GM12878 (cell line): ENCODE results near the gene MARCHF10.

Source experiments
- BCL11A ChIP-seq: IDR thresholded peaks from 2 replicates; pipeline ENCODE4 v1.6.1; 2011; ENCODE audit warnings: low read depth, low read length
- BCL3 ChIP-seq: IDR thresholded peaks from 2 replicates; pipeline ENCODE4 v1.6.1; 2011; ENCODE audit warnings: borderline replicate concordance, low read depth, mild to moderate bottlenecking, moderate library complexity, low read length; ENCODE audit not compliant: insufficient read depth, poor library complexity, severe bottlenecking
- BHLHE40 ChIP-seq, 2 experiments: fragments of 450-650 bp in 1 of 2; IDR thresholded peaks; 2 replicates each; pipeline ENCODE4 v1.6.1; 2011 to 2017; ENCODE audit warnings: low read depth in 2 of 2, borderline replicate concordance in 1 of 2, improper control_type of control experiment in 1 of 2, low read length in 1 of 2, mild to moderate bottlenecking in 1 of 2
- CEBPB ChIP-seq, 2 experiments: fragments of 150-350 bp in 1 of 2; IDR thresholded peaks; 2 replicates each; pipeline ENCODE4 v1.6.1; 2012 to 2014; ENCODE audit warnings: low read depth in 2 of 2, low read length in 2 of 2, borderline replicate concordance in 1 of 2, inconsistent platforms in 1 of 2
- CHD2 ChIP-seq: IDR thresholded peaks from 2 replicates; pipeline ENCODE4 v1.6.1; 2011; ENCODE audit warnings: low read depth, low read length, improper control_type of control experiment, borderline replicate concordance
- CTCF ChIP-seq, 3 experiments: IDR thresholded peaks in 2 of 3; conservative IDR thresholded peaks in 1 of 3; 2 replicates each; pipeline ENCODE4 v1.5.1; 2011; ENCODE audit warnings: low read depth in 3 of 3, low read length in 3 of 3, mild to moderate bottlenecking in 3 of 3, control low read depth in 2 of 3, moderate library complexity in 2 of 3, inconsistent platforms in 1 of 3, mixed read lengths in 1 of 3; ENCODE audit not compliant: control insufficient read depth in 2 of 3, insufficient read depth in 1 of 3; ENCODE audit errors: extremely low read depth in 1 of 3
- MEF2A ChIP-seq: IDR thresholded peaks from 2 replicates; pipeline ENCODE4 v1.6.1; 2011; ENCODE audit warnings: low read depth, mild to moderate bottlenecking, low read length, moderate library complexity; ENCODE audit not compliant: insufficient read depth
- MTA3 ChIP-seq: IDR thresholded peaks from 2 replicates; pipeline ENCODE4 v1.6.1; 2012; ENCODE audit warnings: low read length, inconsistent platforms, borderline replicate concordance
- RELB ChIP-seq: fragments of 450-650 bp; IDR thresholded peaks from 2 replicates; pipeline ENCODE4 v1.6.1; 2017; ENCODE audit warnings: low read depth, mild to moderate bottlenecking, moderate library complexity
- SPI1 ChIP-seq: IDR thresholded peaks from 2 replicates; pipeline ENCODE4 v1.6.1; 2011; ENCODE audit warnings: low read depth, mild to moderate bottlenecking, low read length, moderate library complexity, borderline replicate concordance; ENCODE audit not compliant: insufficient read depth
- TARDBP ChIP-seq: IDR thresholded peaks from 2 replicates; pipeline ENCODE4 v1.6.1; 2016; ENCODE audit warnings: borderline replicate concordance
- ZNF592 ChIP-seq: fragments of 450-650 bp; IDR thresholded peaks from 2 replicates; pipeline ENCODE4 v1.6.1; 2017; ENCODE audit warnings: mild to moderate bottlenecking, moderate library complexity

GRCh38 chr17:62725791-62726249 is 82.3 kb downstream of the MARCHF10 start:
- TF ChIP-seq CTCF (IDR thresholded peaks at IDR 0.05 in 2 of 3, conservative IDR thresholded peaks at IDR 0.05 in 1 of 3; ENCODE audit: control insufficient read depth in 2 of 3, extremely low read depth in 1 of 3, insufficient read depth in 1 of 3, low read depth in 3 of 3, low read length in 3 of 3) = no peak
- TF ChIP-seq SPI1 = no peak
- TF ChIP-seq TARDBP = no peak
- no peak for TF ChIP-seq BHLHE40 (IDR thresholded peaks at IDR 0.05; ENCODE audit: borderline replicate concordance in 1 of 2, low read depth in 2 of 2, low read length in 1 of 2)
- no peak for TF ChIP-seq CEBPB (IDR thresholded peaks at IDR 0.05; ENCODE audit: borderline replicate concordance in 1 of 2, low read depth in 2 of 2, low read length in 2 of 2)
- no peak for TF ChIP-seq CHD2
- TF ChIP-seq MTA3 = no peak
- no peak for TF ChIP-seq BCL3
- no peak for TF ChIP-seq ZNF592
- no peak for TF ChIP-seq RELB
- no peak for TF ChIP-seq BCL11A
- no peak for TF ChIP-seq MEF2A
